ENCODE data around the gene ZC3H12D. TPM values are rescaled to one million over a fixed set of nuclear protein-coding genes. Genes with fewer than 3 reads are reported as not detected.
"Not testable (repeated sequence)": the region's sequence is repeated elsewhere in the genome, so short reads cannot be mapped to it uniquely, and the experiment has no call there.

ZC3H12D gene
- 0.03 TPM in 1 of 2 replicates, not detected in the other for total RNA-seq (2014; rRNA removed; shearing (Covaris generic); ENCODE audit: low replicate concordance)

- Histone ChIP-seq H3K36me3 (no peaks in the 10 kb centered on the region), H3K4me3 (no peak within 1 kb of the TSS), H3K9me3 (no peaks in the 10 kb centered on the region), H3K27me3 (no peaks in the 10 kb centered on the region)
- DNase-seq, result peak; percentile 77
Measured at GRCh38 chr6:149484733-149485700, at the start of gene ZC3H12D. TSS of gene ZC3H12D (minus strand) at chr6:149485014. CDS start at chr6:149474543, 10,471 bp downstream.

GRCh38 chr6:149529650-149530049 lies 44.8 kb upstream of the ZC3H12D start:
- no peak for DNase-seq
- Histone ChIP-seq H3K27me3 (no peaks in the 10 kb centered on the region), H3K36me3 (peaks cover 64% of the 10 kb centered on the region), H3K9me3 (no peaks in the 10 kb centered on the region), H3K4me3 (no peak overlapping the region)

GRCh38 chr6:149515494-149515893 lies 30.7 kb upstream of the ZC3H12D start:
- no peak for DNase-seq
- H3K27me3 ChIP-seq, result no peaks in the 10 kb centered on the region
- no peaks in the 10 kb centered on the region for H3K9me3 ChIP-seq

GRCh38 chr6:149513915-149514314 lies 29.1 kb upstream of the ZC3H12D start:
- no peak for DNase-seq
- no peaks in the 10 kb centered on the region for H3K9me3 ChIP-seq
- H3K27me3 ChIP-seq, result no peaks in the 10 kb centered on the region
- H3K36me3 ChIP-seq, result peaks cover 28% of the 10 kb centered on the region
- no peak overlapping the region for H3K4me3 ChIP-seq

More at GRCh38 chr6:149515494-149515893, 30.7 kb upstream of the ZC3H12D start:
- Histone ChIP-seq H3K36me3 (peaks cover 30% of the 10 kb centered on the region), H3K4me3 (no peak overlapping the region)

GRCh38 chr6:149510793-149511512 lies 26.1 kb upstream of the ZC3H12D start:
- H3K4me3 ChIP-seq, result no peak overlapping the region
- no peaks in the 10 kb centered on the region for H3K9me3 ChIP-seq
- no peaks in the 10 kb centered on the region for H3K27me3 ChIP-seq
- peaks cover 16% of the 10 kb centered on the region for H3K36me3 ChIP-seq
- DNase-seq, result no peak

GRCh38 chr6:149508485-149508884 lies 23.7 kb upstream of the ZC3H12D start:
- DNase-seq, result no peak
- Histone ChIP-seq H3K9me3 (no peaks in the 10 kb centered on the region), H3K27me3 (no peaks in the 10 kb centered on the region), H3K36me3 (peaks cover 19% of the 10 kb centered on the region), H3K4me3 (no peak overlapping the region)

GRCh38 chr6:149503872-149504271 lies 19.1 kb upstream of the ZC3H12D start:
- no peaks in the 10 kb centered on the region for H3K9me3 ChIP-seq
- H3K36me3 ChIP-seq, result peaks cover 7% of the 10 kb centered on the region
- no peak for DNase-seq
- H3K4me3 ChIP-seq, result no peak overlapping the region
- H3K27me3 ChIP-seq, result no peaks in the 10 kb centered on the region

- no peaks in the 10 kb centered on the region for H3K27me3 ChIP-seq
- peaks cover 7% of the 10 kb centered on the region for H3K36me3 ChIP-seq
- DNase-seq, result no peak
- H3K9me3 ChIP-seq, result no peaks in the 10 kb centered on the region
- H3K4me3 ChIP-seq, result no peak overlapping the region
Measured at GRCh38 chr6:149503276-149503675, 18.5 kb upstream of the ZC3H12D start.

GRCh38 chr6:149501768-149502167 lies 17.0 kb upstream of the ZC3H12D start:
- Histone ChIP-seq H3K4me3 (no peak overlapping the region), H3K27me3 (no peaks in the 10 kb centered on the region), H3K9me3 (no peaks in the 10 kb centered on the region), H3K36me3 (peaks cover 3% of the 10 kb centered on the region; the same call in 1 of the 2 replicates)
- DNase-seq, result no peak

GRCh38 chr6:149501201-149501600 lies 16.4 kb upstream of the ZC3H12D start:
- Histone ChIP-seq H3K4me3 (no peak overlapping the region), H3K9me3 (no peaks in the 10 kb centered on the region), H3K36me3 (peaks cover 3% of the 10 kb centered on the region; the same call in 1 of the 2 replicates), H3K27me3 (no peaks in the 10 kb centered on the region)
- no peak for DNase-seq

GRCh38 chr6:149500096-149500495 lies 15.3 kb upstream of the ZC3H12D start:
- H3K9me3 ChIP-seq, result no peaks in the 10 kb centered on the region
- no peak for DNase-seq
- no peaks in the 10 kb centered on the region for H3K27me3 ChIP-seq
- H3K36me3 ChIP-seq, result no peaks in the 10 kb centered on the region; the same call in 1 of the 2 replicates
- no peak overlapping the region for H3K4me3 ChIP-seq

- DNase-seq, result peak; percentile 23
- H3K36me3 ChIP-seq, result no peaks in the 10 kb centered on the region; the same call in 1 of the 2 replicates
- H3K9me3 ChIP-seq, result no peaks in the 10 kb centered on the region
- H3K4me3 ChIP-seq, result no peak overlapping the region
- H3K27me3 ChIP-seq, result no peaks in the 10 kb centered on the region
Measured at GRCh38 chr6:149499066-149499465, 14.3 kb upstream of the ZC3H12D start.

- Histone ChIP-seq H3K27me3 (no peaks in the 10 kb centered on the region), H3K4me3 (no peak overlapping the region), H3K9me3 (no peaks in the 10 kb centered on the region), H3K36me3 (no peaks in the 10 kb centered on the region)
- DNase-seq, result no peak
Measured at GRCh38 chr6:149497365-149497764, 12.6 kb upstream of the ZC3H12D start.

GRCh38 chr6:149496597-149496996 lies 11.8 kb upstream of the ZC3H12D start:
- H3K4me3 ChIP-seq, H3K9me3 ChIP-seq, H3K36me3 ChIP-seq, H3K27me3 ChIP-seq: not testable (repeated sequence)
- peak; percentile 70 for DNase-seq

- not testable (repeated sequence) for H3K4me3 ChIP-seq, H3K36me3 ChIP-seq, H3K27me3 ChIP-seq, H3K9me3 ChIP-seq, DNase-seq
Measured at GRCh38 chr6:149495349-149496016, 10.7 kb upstream of the ZC3H12D start.

GRCh38 chr6:149494810-149495209 lies 10.0 kb upstream of the ZC3H12D start:
- not testable (repeated sequence) for H3K4me3 ChIP-seq, H3K9me3 ChIP-seq, H3K36me3 ChIP-seq, H3K27me3 ChIP-seq, DNase-seq
